GM18499 (cell line): ENCODE measurements around the gene PHLPP2.

Experiments used
- ATAC-seq: cut with Tn5 transposase; IDR thresholded peaks from one replicate; pipeline ENCODE4 v1.9.1; 2021; ENCODE audit warnings: moderate number of reproducible peaks; ENCODE audit not compliant: insufficient read depth, unreplicated experiment

The PHLPP2 gene

GRCh38 chr16:71672125-71672524, 52.4 kb downstream of the PHLPP2 start:
- ATAC-seq, result no peak

DNA sequence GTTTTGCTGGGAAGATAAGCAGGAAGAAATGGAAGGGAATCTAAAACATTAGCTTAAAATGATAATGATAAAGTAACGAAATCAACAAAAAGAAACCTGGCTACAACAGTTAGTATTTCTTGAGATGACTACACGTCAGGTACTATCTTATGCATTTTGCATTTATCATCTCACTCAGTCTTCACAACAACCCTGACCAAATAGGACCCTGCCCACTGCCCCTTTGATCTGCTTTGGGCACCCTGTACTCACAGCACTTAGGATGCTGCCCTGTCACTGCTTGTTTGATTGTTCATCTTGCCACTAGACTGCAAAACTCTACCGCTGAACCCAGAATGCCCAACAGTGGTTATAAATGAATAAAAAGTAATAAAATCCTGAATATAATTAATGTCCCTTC, 53.3 kb downstream of the PHLPP2 start:
- no peak for ATAC-seq

GRCh38 chr16:71670537-71670936, 54.0 kb downstream of the PHLPP2 start:
- no peak for ATAC-seq

DNA sequence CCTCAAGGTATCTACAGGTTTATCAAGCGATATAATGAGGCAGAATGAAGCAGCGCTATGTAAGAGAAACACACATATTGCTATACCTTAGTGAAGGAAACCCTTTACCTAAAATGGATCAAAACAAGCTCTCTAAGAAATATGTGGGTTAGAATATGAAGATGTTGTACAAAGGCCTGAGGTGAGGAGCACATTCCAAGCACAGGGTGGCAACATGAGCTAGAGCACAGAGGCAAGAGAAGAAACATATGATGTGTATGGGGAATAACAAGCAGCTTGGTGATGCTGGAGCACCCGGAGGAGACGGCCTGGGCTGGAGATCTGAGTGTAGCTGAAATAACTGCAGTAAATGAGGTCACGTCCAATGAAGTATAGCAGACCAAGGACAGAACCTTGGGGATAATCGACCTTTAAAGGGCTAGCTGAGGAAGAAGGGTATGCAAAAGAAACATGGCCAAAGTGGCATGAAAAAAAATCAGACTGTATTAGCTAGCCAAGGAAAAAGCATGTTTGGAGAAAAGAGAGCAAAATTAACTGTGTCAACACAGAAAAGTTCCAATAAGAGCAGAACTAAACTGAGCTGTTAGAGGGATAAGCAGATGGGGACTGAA, 54.5 kb downstream of the PHLPP2 start:
- ATAC-seq, result no peak

DNA sequence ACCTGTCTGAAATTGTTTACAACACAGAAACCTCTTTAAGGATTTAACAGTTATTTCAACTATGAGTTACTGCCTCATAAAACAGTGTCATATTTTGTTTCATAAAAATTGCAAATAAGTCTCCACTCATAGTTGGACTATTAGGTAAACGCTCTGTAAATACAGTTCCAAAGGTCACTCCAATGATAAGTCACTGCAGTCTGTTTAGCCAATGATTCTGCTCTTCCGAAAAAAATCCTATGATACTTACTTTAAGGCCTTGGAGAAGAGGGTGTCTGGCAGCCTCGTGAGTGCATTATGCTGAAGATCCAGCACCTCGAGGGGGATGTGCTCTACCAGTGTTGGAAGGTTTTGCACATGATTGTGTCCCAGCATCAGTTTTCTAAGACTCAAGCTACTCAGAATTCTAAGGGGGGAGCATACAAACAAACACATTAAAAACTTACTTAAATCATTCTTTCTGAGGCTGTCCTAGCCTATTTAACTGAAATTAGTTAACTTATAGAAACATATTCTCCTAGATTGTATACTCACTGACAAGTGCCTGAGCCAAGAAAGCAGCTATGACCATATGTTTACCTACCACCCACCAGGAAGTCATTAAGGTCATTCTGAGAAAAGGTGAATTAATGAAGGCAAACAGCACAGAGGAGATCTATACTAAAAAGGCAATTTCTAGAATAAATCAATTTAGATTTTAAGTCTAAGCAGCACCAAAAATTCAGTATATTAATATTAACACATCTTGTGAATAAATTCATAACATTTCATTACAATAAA, 57.4 kb downstream of the PHLPP2 start:
- no peak for ATAC-seq

GRCh38 chr16:71666264-71666663, 58.2 kb downstream of the PHLPP2 start:
- no peak for ATAC-seq

DNA sequence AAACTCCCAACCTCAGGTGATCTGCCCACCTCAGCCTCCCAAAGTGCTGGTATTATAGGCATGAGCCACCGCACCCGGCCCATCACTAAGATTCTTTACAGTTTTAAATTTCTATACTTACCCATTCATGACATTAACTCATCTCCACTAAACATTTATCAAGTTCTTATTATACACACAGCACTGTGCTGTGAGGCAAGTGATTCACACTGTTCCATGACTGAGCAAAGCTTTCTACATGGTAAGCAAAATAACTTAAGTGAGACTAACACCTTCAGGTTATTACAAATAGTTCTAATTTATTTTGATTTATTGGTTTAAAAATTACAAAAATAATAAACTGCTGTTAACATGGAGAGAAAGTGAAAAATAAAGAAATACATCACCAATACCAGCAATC, 65.0 kb downstream of the PHLPP2 start:
- ATAC-seq, result no peak

- no peak for ATAC-seq
These were observed 65.7 kb downstream of the PHLPP2 start for GRCh38 chr16:71658771-71659170.

GRCh38 chr16:71649704-71650103, 74.8 kb downstream of the PHLPP2 start:
- ATAC-seq, result no peak

GRCh38 chr16:71648921-71649320, 75.6 kb downstream of the PHLPP2 start:
- no peak for ATAC-seq

DNA sequence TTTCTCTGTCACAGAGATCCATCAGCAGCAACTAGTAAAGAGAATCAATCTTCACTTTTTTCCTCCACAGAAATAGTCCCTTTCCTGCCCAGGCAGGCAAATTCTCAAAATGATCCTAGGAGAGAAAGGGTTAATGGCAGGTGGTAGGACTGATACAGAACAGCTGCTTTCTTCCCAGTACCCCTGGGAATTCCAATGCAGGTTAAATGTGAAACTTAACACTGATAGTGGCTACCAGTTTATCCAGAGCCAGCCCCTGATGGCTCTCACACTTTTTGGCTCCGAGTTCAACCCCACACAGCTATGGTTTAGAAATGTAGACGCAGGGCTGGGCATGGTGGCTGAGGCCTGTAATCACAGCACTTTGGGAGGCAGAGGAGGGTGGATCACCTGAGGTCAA, 76.3 kb downstream of the PHLPP2 start:
- ATAC-seq, result no peak

- no peak for ATAC-seq
These were observed 77.1 kb downstream of the PHLPP2 start for GRCh38 chr16:71647391-71647790.

- no peak for ATAC-seq
These were observed 79.1 kb downstream of the PHLPP2 start for GRCh38 chr16:71645450-71645849.

DNA sequence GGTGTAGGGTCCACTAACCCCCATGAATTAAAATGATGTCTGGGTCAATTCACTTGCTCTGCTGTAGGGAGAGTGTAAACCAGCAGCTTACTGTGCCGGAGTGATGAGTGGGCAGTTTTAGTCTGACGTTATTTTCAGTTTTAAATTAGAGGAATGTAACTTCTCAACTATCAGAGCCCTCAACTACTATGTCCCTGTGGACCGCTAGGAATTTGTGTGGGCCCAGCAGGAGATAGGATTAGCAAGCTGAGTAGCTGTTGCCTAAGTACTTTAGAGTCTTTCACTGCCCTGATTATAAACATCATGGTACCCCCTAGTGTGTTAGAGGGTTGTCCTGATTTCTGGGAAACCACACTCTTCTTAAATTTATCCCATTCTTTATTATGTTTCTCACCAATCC, 87.1 kb downstream of the PHLPP2 start:
- ATAC-seq, result no peak

- ATAC-seq, result no peak
These were observed 88.9 kb downstream of the PHLPP2 start for GRCh38 chr16:71635632-71636031.

DNA sequence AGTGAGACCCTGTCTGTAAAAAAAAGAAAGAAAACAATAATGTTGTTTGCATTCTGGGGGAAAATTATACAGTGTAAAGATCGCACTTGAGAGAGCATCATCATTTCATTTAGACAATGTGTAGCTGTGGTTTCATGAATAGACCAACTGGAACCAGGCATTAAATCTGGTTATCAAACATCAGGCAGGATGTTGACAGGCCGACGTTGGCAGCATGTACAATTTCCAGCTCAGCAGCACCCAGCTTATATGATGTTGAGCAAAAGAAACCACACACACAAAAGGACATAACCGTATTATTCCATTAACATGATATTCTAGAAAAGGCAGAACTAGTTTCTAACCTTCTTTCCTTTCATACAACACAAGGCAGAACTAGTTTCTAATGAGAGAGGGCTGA, 92.7 kb downstream of the PHLPP2 start:
- no peak for ATAC-seq

- ATAC-seq, result no peak
These were observed 93.7 kb downstream of the PHLPP2 start for GRCh38 chr16:71630808-71631207.

- ATAC-seq, result no peak
These were observed 95.1 kb downstream of the PHLPP2 start for GRCh38 chr16:71629278-71630016.

DNA sequence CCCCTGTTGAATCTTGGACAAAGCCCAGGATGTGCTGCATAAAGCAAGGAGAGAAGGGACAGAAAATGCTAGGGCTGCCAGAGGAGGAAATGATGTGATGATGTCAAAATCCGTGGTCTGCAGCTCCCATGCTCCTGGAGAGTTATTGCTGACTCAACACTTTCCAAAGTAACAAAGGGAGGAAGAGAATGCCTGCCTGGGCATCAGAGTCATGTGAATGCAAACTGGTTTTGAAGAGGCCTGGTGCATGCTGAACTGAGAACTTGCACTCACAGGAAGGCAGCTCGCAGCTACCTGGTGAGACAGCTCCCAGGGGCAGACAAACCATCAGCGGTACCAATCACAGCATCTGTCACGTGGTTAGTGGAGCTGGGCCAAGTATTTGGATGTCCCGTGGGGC, 95.7 kb downstream of the PHLPP2 start:
- no peak for ATAC-seq

- ATAC-seq, result no peak
These were observed 96.7 kb downstream of the PHLPP2 start for GRCh38 chr16:71627731-71628181.

DNA sequence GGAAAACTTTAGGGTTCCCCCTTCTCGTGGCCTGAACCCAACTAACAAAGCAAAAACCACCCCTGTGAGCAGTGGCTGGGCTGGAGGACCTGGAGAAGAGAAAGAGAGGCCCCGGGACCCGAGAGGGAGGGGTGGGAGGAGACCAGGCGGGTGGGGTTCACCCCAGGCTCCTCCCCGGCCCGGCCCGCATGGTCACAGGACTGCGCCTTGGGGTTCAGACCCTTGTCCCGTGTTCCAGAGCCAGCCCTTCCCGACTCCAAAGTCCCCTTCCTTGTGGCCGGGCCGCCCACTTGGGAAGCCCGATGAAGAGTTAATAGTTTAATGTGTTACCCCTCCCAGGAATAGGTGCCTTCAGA, 97.7 kb downstream of the PHLPP2 start:
- ATAC-seq, result no peak
